Right atrium auricular region (tissue), 2 donors: ENCODE measurements around the gene TNRC6C. TPM values are rescaled to one million over a fixed set of nuclear protein-coding genes. Genes with fewer than 3 reads are reported as not detected.

ENCODE experiments used
- DNase-seq: peaks from one replicate; pipeline ENCODE4 v3.0.0-alpha.2; 2019; ENCODE audit warnings: low spot score
- H3K27ac ChIP-seq, 2 donors: fragments of 200-600 bp; sonication (generic); 1 replicate in 1 of 2; 2 replicates in 1 of 2; pipeline ENCODE4 v1.5.1; 2016 to 2019
- H3K27me3 ChIP-seq, 2 donors: fragments of 200-600 bp; sonication (generic); one replicate each; pipeline versions ENCODE4 v1.5.1 to v1.6.0; 2017 to 2019
- H3K36me3 ChIP-seq: fragments of 200-600 bp; sonication (generic); one replicate; pipeline ENCODE4 v1.5.1; 2016
- H3K4me1 ChIP-seq, 2 donors: fragments of 200-600 bp; sonication (generic); one replicate each; pipeline versions ENCODE4 v1.5.1 to v1.6.0; 2017 to 2019
- H3K4me3 ChIP-seq, 2 donors: fragments of 200-600 bp; sonication (generic); 1 replicate in 1 of 2; 2 replicates in 1 of 2; pipeline ENCODE4 v1.5.1; 2017 to 2019; ENCODE audit warnings: mild to moderate bottlenecking in 1 of 2, moderate library complexity in 1 of 2
- H3K9me3 ChIP-seq, 2 donors: fragments of 200-600 bp; sonication (generic); one replicate each; pipeline ENCODE4 v1.5.1; 2019
- CTCF ChIP-seq, 2 donors: fragments of 200-600 bp; sonication (generic); IDR thresholded peaks; one replicate each; pipeline ENCODE4 v1.5.1; 2019; ENCODE audit warnings: antibody characterized with exemption in 2 of 2
- total RNA-seq, 2 donors: library from RNA; depleted of rRNA; stranded (reverse); fragments of >200 nt; gene quantifications; one replicate each; pipeline ENCODE4 v1.1.0, GENCODE V29; 2016

Gene TNRC6C
- total RNA-seq, 2 donors from 2014 or later: 8.7 to 13.0 TPM

GRCh38 chr17:78051186-78051972, 92.9 kb downstream of the TNRC6C start:
- no peaks in the 10 kb centered on the region for H3K27me3 ChIP-seq
- peaks cover 41% of the 10 kb centered on the region for H3K36me3 ChIP-seq
- no peak for TF ChIP-seq CTCF (IDR thresholded peaks at IDR 0.05)
- peaks cover 0 to 11% of the 10 kb centered on the region in 2 donors for H3K4me1 ChIP-seq
- no peak for DNase-seq
- H3K9me3 ChIP-seq: no peaks in the 10 kb centered on the region
- no peak overlapping the region for H3K4me3 ChIP-seq
- no peak overlapping the region for H3K27ac ChIP-seq

GRCh38 chr17:78053777-78054468, 95.4 kb downstream of the TNRC6C start:
- TF ChIP-seq CTCF (IDR thresholded peaks at IDR 0.05): no peak
- no peak overlapping the region for H3K4me3 ChIP-seq
- peaks cover 35% of the 10 kb centered on the region for H3K36me3 ChIP-seq
- no peaks in the 10 kb centered on the region for H3K9me3 ChIP-seq
- DNase-seq: no peak
- no peaks in the 10 kb centered on the region for H3K27me3 ChIP-seq
- H3K27ac ChIP-seq: no peak overlapping the region
- H3K4me1 ChIP-seq: peaks cover 0 to 20% of the 10 kb centered on the region in 2 donors

DNA sequence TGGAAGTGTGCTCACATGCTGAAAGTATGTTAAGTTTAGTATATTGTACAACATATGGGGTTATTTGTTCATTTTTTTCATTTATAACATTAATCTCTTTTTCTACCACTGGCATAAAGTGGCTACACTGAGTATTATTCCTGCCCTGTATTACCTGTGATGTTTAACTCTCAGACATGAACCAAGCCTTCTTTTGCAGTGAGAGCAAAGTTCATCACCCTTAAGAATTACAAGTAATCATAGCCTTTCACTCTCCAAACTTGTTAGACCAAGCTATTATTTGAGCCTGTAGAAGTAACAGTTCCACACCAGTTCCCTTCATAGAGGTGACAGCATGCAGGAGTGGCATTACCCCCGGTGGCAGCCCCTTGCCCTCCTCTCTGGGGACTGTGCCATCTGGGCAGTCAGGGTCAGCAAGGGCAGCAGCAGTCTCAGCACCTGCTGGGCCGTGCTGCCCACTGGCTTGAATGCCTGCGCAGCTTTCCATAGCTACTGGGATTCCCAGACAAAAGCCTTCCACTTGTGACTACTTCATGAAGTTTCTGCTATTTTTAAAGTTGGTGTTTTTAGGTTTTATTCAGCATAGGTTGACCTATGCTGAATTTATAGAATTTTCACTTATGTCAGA, 98.7 kb downstream of the TNRC6C start:
- Histone ChIP-seq H3K27me3 (no peaks in the 10 kb centered on the region), H3K9me3 (no peaks in the 10 kb centered on the region), H3K36me3 (peaks cover 8% of the 10 kb centered on the region), H3K27ac (peak overlapping the region in 1 of 2 donors; percentile 69), H3K4me1 (peaks cover 0 to 26% of the 10 kb centered on the region in 2 donors), H3K4me3 (no peak overlapping the region)
- no peak for DNase-seq
- TF ChIP-seq CTCF (IDR thresholded peaks at IDR 0.05): no peak

DNA sequence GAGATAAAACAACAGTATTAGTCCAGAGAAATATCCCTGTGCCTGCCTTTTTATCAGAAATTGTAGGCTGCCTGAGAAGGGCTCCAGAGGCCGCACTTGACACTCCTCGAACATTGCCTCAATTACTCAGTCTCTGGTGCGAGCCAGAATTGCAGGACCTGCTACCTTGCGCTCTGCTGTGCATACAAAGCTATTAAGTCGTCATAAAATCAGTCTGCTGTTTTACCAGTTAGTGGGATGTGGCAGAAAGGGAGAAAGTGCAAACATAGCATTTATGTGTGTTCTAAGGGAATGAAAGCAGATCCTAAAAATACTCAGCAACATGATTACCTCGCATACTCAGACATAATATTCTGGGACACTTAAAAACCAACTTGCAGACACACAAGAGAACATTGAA, 99.5 kb downstream of the TNRC6C start:
- peaks cover 8% of the 10 kb centered on the region for H3K36me3 ChIP-seq
- no peak for DNase-seq
- peak overlapping the region in 1 of 2 donors; percentile 69 for H3K27ac ChIP-seq
- H3K27me3 ChIP-seq: no peaks in the 10 kb centered on the region
- peaks cover 0 to 29% of the 10 kb centered on the region in 2 donors for H3K4me1 ChIP-seq
- no peaks in the 10 kb centered on the region for H3K9me3 ChIP-seq
- no peak for TF ChIP-seq CTCF (IDR thresholded peaks at IDR 0.05)
- no peak overlapping the region for H3K4me3 ChIP-seq

DNA sequence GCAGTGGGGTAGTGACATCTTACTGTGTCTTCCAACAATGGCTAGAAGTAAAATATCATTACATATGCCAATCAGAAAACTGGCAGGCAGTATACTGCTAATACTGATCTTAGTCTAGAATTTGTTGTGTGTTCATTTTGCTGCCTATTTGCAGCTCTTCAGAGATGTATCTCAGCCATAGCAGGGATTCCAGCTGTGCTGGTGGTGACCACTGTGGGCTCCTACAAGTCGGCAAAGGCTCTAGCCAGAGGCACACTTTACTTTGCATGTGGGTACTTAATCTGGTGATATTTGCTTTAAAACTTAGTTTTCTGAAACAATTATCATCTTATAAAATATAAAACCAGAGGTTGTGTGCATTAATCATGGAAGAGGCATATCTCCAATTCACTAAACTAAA, 100.1 kb downstream of the TNRC6C start:
- H3K27ac ChIP-seq: peak overlapping the region in 1 of 2 donors; percentile 69
- peaks cover 0 to 29% of the 10 kb centered on the region in 2 donors for H3K4me1 ChIP-seq
- TF ChIP-seq CTCF (IDR thresholded peaks at IDR 0.05): no peak
- no peak for DNase-seq
- no peak overlapping the region for H3K4me3 ChIP-seq
- H3K9me3 ChIP-seq: no peaks in the 10 kb centered on the region
- no peaks in the 10 kb centered on the region for H3K27me3 ChIP-seq
- H3K36me3 ChIP-seq: peaks cover 8% of the 10 kb centered on the region
